HepG2 (cell line): ENCODE measurements around the gene PRR30. TPM values are rescaled to one million over a fixed set of nuclear protein-coding genes. Genes with fewer than 3 reads are reported as not detected.

ENCODE experiments used
- AKAP8 ChIP-seq: sonication (generic); formaldehyde crosslinking; IDR thresholded peaks from 2 replicates; pipeline ENCODE4 v1.5.1; 2020; ENCODE audit warnings: mild to moderate bottlenecking, missing genetic modification reagents
- ATF7 ChIP-seq, 2 experiments: fragments of 450-650 bp in 1 of 2; sonication (generic) in 1 of 2; formaldehyde crosslinking in 1 of 2; IDR thresholded peaks; 2 replicates each; pipeline versions ENCODE4 v1.4.0 to v1.6.1; 2016 to 2020; ENCODE audit warnings: antibody characterized with exemption in 1 of 2, mild to moderate bottlenecking in 1 of 2, missing genetic modification reagents in 1 of 2
- CC2D1A ChIP-seq: sonication (generic); formaldehyde crosslinking; IDR thresholded peaks from 2 replicates; pipeline ENCODE4 v1.8.1; 2023; ENCODE audit warnings: mild to moderate bottlenecking, missing genetic modification reagents
- KLF13 ChIP-seq: sonication (generic); formaldehyde crosslinking; IDR thresholded peaks from 2 replicates; pipeline ENCODE4 v1.4.0; 2020; ENCODE audit warnings: mild to moderate bottlenecking, missing genetic modification reagents
- NAIF1 ChIP-seq: sonication (generic); formaldehyde crosslinking; IDR thresholded peaks from 2 replicates; pipeline ENCODE4 v1.5.0; 2020; ENCODE audit warnings: mild to moderate bottlenecking, missing genetic modification reagents, borderline replicate concordance
- NR2F6 ChIP-seq, 2 experiments: IDR thresholded peaks; 2 replicates each; pipeline ENCODE4 v1.6.1; 2016; ENCODE audit warnings: antibody characterized with exemption in 1 of 2, mild to moderate bottlenecking in 1 of 2
- PHF20 ChIP-seq: sonication (generic); formaldehyde crosslinking; IDR thresholded peaks from 2 replicates; pipeline ENCODE4 v1.5.0; 2020; ENCODE audit warnings: mild to moderate bottlenecking, missing genetic modification reagents
- RORA ChIP-seq: sonication (generic); formaldehyde crosslinking; IDR thresholded peaks from 2 replicates; pipeline ENCODE4 v1.5.0; 2020; ENCODE audit warnings: mild to moderate bottlenecking, missing genetic modification reagents, moderate library complexity
- SP5 ChIP-seq: IDR thresholded peaks from 2 replicates; pipeline ENCODE4 v1.6.1; 2016; ENCODE audit warnings: low read depth, borderline replicate concordance
- SRY ChIP-seq: sonication (generic); formaldehyde crosslinking; IDR thresholded peaks from 2 replicates; pipeline ENCODE4 v1.8.0; 2022; ENCODE audit warnings: mild to moderate bottlenecking, missing genetic modification reagents
- TOE1 ChIP-seq: sonication (generic); formaldehyde crosslinking; IDR thresholded peaks from 2 replicates; pipeline ENCODE4 v1.4.0; 2020; ENCODE audit warnings: mild to moderate bottlenecking, missing genetic modification reagents
- ZFP37 ChIP-seq: sonication (generic); formaldehyde crosslinking; IDR thresholded peaks from 2 replicates; pipeline ENCODE4 v1.4.0; 2020; ENCODE audit warnings: missing genetic modification reagents, borderline replicate concordance
- ZKSCAN8 ChIP-seq: IDR thresholded peaks from 2 replicates; pipeline ENCODE4 v1.6.1; 2016; ENCODE audit warnings: borderline replicate concordance, missing genetic modification reagents, missing compliant biosample characterization
- ZNF501 ChIP-seq: sonication (generic); formaldehyde crosslinking; IDR thresholded peaks from 2 replicates; pipeline ENCODE4 v1.5.1; 2020; ENCODE audit warnings: mild to moderate bottlenecking, moderate library complexity, missing genetic modification reagents
- ZNF615 ChIP-seq: sonication (generic); formaldehyde crosslinking; IDR thresholded peaks from 2 replicates; pipeline ENCODE4 v1.5.0; 2020; ENCODE audit warnings: mild to moderate bottlenecking, missing genetic modification reagents, borderline replicate concordance
- polyA plus RNA-seq, 8 experiments: library from polyadenylated mRNA; depleted of rRNA in 3 of 8; stranded (reverse) in 7 of 8; unstranded in 1 of 8; fragments of >200 nt; fragmentation: Illumina TruSeq in 4 of 8; extraction: Trizol in 4 of 8; gene quantifications; 2 replicates each; pipeline versions ENCODE4 v1.2.1 to v1.2.3, GENCODE V29; 2011 to 2016; ENCODE audit warnings: low read depth in 4 of 8, missing spikeins in 1 of 8, mixed read lengths in 1 of 8; ENCODE audit not compliant: insufficient read depth in 1 of 8
- total RNA-seq, 5 experiments: library from RNA; depleted of rRNA; stranded (reverse); fragments of >200 nt; fragmentation: Illumina TruSeq; extraction: Trizol; gene quantifications; 2 replicates each; pipeline ENCODE4 v1.2.3, GENCODE V29; 2016; ENCODE audit warnings: low read depth in 1 of 5
- TF ChIP-seq, protein P1 (sequence below): sonication (generic); formaldehyde crosslinking; IDR thresholded peaks from 2 replicates; pipeline ENCODE4 v1.4.0; 2020; ENCODE audit warnings: missing genetic modification reagents
- TF ChIP-seq, protein P2 (sequence below): sonication (generic); formaldehyde crosslinking; IDR thresholded peaks from 2 replicates; pipeline ENCODE4 v1.4.0; 2020; ENCODE audit warnings: mild to moderate bottlenecking, missing genetic modification reagents, borderline replicate concordance
- TF ChIP-seq, protein P3 (sequence below): sonication (generic); formaldehyde crosslinking; IDR thresholded peaks from 2 replicates; pipeline ENCODE4 v1.8.1; 2023; ENCODE audit warnings: mild to moderate bottlenecking, inconsistent platforms, moderate library complexity, missing genetic modification reagents, borderline replicate concordance
- TF ChIP-seq, protein P4 (sequence below): sonication (generic); formaldehyde crosslinking; IDR thresholded peaks from 2 replicates; pipeline ENCODE4 v1.4.0; 2020; ENCODE audit warnings: missing genetic modification reagents
- TF ChIP-seq, protein P5 (sequence below): sonication (generic); formaldehyde crosslinking; conservative IDR thresholded peaks from 2 replicates; pipeline ENCODE4 v1.4.0; 2020; ENCODE audit warnings: missing genetic modification reagents
- TF ChIP-seq, protein P6 (sequence below): IDR thresholded peaks from 2 replicates; pipeline ENCODE4 v1.6.1; 2016; ENCODE audit warnings: mild to moderate bottlenecking, missing biosample characterization, missing genetic modification reagents

The PRR30 gene
- total and polyA plus RNA-seq, 2 of the 13 experiments (the other 11 are each of a cell fraction or from before 2014, with no cell fraction given) = not detected

DNA sequence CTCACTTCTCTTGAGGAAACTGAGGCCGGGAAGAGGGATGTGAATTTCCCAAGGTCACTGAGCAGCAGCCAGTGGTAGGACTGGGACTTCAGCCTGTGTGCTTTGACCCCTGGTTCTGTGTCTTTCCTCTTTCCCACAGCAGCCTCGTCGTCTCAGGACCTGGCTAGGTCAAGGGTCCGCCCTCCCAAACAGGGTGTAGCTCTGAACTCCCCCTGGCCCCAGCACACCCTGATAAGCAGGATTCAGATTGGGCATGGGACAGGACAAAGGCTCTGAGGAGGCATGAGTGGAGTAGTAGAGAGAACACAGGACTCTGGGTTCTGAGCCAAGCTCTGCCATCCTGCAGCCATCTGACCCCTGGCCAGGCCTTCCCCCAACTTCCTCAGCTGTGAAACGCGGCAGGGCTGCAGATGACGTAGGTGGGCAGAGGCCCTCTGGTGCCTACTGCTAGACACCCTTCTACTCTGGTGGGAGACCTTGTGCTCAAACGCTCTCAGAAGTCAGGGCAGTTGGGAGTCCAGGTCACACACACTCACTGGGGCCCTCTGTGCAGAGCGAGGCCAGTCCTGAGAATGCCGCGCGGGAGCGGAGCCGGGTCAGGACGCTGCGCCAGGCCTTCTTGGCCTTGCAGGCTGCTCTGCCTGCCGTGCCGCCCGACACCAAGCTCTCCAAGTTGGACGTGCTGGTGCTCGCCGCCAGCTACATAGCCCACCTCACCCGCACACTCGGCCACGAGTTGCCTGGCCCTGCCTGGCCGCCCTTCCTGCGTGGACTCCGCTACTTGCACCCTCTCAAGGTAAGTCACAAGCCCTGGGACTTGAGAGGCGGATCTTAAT lies 10.6 kb upstream of the PRR30 start (continued):
- TF ChIP-seq, protein P1, sequence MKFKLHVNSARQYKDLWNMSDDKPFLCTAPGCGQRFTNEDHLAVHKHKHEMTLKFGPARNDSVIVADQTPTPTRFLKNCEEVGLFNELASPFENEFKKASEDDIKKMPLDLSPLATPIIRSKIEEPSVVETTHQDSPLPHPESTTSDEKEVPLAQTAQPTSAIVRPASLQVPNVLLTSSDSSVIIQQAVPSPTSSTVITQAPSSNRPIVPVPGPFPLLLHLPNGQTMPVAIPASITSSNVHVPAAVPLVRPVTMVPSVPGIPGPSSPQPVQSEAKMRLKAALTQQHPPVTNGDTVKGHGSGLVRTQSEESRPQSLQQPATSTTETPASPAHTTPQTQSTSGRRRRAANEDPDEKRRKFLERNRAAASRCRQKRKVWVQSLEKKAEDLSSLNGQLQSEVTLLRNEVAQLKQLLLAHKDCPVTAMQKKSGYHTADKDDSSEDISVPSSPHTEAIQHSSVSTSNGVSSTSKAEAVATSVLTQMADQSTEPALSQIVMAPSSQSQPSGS = no peak
- TF ChIP-seq, protein P2, sequence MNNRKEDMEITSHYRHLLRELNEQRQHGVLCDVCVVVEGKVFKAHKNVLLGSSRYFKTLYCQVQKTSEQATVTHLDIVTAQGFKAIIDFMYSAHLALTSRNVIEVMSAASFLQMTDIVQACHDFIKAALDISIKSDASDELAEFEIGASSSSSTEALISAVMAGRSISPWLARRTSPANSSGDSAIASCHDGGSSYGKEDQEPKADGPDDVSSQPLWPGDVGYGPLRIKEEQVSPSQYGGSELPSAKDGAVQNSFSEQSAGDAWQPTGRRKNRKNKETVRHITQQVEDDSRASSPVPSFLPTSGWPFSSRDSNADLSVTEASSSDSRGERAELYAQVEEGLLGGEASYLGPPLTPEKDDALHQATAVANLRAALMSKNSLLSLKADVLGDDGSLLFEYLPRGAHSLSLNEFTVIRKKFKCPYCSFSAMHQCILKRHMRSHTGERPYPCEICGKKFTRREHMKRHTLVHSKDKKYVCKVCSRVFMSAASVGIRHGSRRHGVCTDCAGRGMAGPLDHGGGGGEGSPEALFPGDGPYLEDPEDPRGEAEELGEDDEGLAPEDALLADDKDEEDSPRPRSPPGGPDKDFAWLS (CRISPR knock-in tag) = no peak
- TF ChIP-seq NR2F6 (IDR thresholded peaks at IDR 0.05) = no peak
- 0 out of 2 replicates have a peak, but pooled peaks have one; percentile 7 for TF ChIP-seq NR2F6 (CRISPR knock-in tag; IDR thresholded peaks at IDR 0.05)
- no peak for TF ChIP-seq KLF13 (CRISPR knock-in tag)
- no peak for TF ChIP-seq ZNF615 (CRISPR knock-in tag)
- no peak for TF ChIP-seq ZKSCAN8 (CRISPR knock-in tag)
- no peak for TF ChIP-seq NAIF1 (CRISPR knock-in tag)
- no peak for TF ChIP-seq SRY
- TF ChIP-seq AKAP8 (CRISPR knock-in tag) = no peak
- no peak for TF ChIP-seq ZFP37 (CRISPR knock-in tag)
- TF ChIP-seq PHF20 = no peak
- TF ChIP-seq CC2D1A = no peak
- no peak for TF ChIP-seq ATF7 (IDR thresholded peaks at IDR 0.05)
- no peak for TF ChIP-seq ATF7 (CRISPR knock-in tag; IDR thresholded peaks at IDR 0.05)
- TF ChIP-seq, protein P3, sequence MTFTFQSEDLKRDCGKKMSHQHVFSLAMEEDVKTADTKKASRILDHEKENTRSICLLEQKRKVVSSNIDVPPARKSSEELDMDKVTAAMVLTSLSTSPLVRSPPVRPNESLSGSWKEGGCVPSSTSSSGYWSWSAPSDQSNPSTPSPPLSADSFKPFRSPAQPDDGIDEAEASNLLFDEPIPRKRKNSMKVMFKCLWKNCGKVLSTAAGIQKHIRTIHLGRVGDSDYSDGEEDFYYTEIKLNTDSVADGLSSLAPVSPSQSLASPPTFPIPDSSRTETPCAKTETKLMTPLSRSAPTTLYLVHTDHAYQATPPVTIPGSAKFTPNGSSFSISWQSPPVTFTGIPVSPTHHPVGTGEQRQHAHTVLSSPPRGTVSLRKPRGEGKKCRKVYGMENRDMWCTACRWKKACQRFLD (CRISPR knock-in tag) = no peak
- 0 out of 2 replicates have a peak, but pooled peaks have one; percentile 14 for TF ChIP-seq ZNF501 (CRISPR knock-in tag)
- TF ChIP-seq, protein P4, sequence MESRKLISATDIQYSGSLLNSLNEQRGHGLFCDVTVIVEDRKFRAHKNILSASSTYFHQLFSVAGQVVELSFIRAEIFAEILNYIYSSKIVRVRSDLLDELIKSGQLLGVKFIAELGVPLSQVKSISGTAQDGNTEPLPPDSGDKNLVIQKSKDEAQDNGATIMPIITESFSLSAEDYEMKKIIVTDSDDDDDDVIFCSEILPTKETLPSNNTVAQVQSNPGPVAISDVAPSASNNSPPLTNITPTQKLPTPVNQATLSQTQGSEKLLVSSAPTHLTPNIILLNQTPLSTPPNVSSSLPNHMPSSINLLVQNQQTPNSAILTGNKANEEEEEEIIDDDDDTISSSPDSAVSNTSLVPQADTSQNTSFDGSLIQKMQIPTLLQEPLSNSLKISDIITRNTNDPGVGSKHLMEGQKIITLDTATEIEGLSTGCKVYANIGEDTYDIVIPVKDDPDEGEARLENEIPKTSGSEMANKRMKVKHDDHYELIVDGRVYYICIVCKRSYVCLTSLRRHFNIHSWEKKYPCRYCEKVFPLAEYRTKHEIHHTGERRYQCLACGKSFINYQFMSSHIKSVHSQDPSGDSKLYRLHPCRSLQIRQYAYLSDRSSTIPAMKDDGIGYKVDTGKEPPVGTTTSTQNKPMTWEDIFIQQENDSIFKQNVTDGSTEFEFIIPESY (CRISPR knock-in tag) = no peak
- TF ChIP-seq, protein P5, sequence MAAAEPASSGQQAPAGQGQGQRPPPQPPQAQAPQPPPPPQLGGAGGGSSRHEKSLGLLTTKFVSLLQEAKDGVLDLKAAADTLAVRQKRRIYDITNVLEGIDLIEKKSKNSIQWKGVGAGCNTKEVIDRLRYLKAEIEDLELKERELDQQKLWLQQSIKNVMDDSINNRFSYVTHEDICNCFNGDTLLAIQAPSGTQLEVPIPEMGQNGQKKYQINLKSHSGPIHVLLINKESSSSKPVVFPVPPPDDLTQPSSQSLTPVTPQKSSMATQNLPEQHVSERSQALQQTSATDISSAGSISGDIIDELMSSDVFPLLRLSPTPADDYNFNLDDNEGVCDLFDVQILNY = no peak
- TF ChIP-seq TOE1 (CRISPR knock-in tag) = no peak
- no peak for TF ChIP-seq RORA
- TF ChIP-seq, protein P6, sequence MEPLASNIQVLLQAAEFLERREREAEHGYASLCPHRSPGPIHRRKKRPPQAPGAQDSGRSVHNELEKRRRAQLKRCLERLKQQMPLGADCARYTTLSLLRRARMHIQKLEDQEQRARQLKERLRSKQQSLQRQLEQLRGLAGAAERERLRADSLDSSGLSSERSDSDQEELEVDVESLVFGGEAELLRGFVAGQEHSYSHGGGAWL (CRISPR knock-in tag) = 0 out of 2 replicates have a peak, but pooled peaks have one; percentile 40
- no peak for TF ChIP-seq SP5
